GM19023 (cell line): Measurements from ENCODE around the gene PHIP.

Experiments used
- ATAC-seq: cut with Tn5 transposase; IDR thresholded peaks from one replicate; pipeline ENCODE4 v1.9.1; 2021; ENCODE audit warnings: mild to moderate bottlenecking, moderate library complexity; ENCODE audit not compliant: unreplicated experiment

The PHIP gene

GRCh38 chr6:79071547-79071946, 6.5 kb downstream of the PHIP start:
- ATAC-seq = no peak

- ATAC-seq = peak; percentile 70
These were observed 7.7 kb downstream of the PHIP start for GRCh38 chr6:79070206-79070825.

GRCh38 chr6:79066828-79067227, 11.2 kb downstream of the PHIP start:
- no peak for ATAC-seq

GRCh38 chr6:79066330-79066729, 11.7 kb downstream of the PHIP start:
- ATAC-seq = no peak

DNA sequence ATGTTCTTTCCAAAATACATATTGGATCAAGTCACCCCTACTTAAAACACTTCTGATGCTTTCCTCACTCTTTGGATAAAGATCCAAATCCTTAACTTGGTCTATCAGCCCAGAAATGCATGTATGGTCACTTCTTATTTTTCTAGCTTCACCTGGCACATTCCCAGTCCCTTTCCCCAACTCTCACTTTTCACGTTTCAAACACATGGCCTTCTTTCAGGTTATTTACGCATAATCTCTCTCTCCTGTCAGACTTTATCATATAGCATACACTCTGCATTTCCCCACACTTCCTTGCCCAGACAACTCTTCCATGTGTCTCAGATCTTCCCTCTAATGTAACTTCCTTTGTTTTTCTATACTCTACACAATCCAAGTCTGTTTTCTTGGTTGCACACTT, 12.8 kb downstream of the PHIP start:
- ATAC-seq = no peak

DNA sequence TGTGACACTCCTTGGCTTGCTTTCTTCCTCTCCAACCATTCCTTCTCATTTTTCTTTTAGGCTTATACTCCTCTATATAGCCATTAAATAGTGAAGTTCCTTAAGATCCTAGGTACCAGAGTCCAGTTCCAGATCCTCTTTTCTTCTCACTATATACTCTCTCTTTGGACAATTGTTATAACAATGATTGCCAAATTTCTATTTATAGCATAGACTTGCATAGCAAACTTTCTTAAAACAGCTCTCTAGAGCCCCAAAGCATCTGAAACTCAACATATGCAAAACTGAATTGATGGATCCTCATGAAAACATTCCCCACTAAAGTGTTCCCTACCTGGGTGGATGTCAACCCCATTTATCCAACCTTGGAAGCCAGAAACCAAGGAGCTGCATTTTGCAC, 13.4 kb downstream of the PHIP start:
- ATAC-seq = no peak

- ATAC-seq = no peak
These were observed 15.3 kb downstream of the PHIP start for GRCh38 chr6:79062708-79063107.

- ATAC-seq = no peak
These were observed 20.3 kb downstream of the PHIP start for GRCh38 chr6:79057746-79058145.

- no peak for ATAC-seq
These were observed 21.8 kb downstream of the PHIP start for GRCh38 chr6:79056226-79056625.

DNA sequence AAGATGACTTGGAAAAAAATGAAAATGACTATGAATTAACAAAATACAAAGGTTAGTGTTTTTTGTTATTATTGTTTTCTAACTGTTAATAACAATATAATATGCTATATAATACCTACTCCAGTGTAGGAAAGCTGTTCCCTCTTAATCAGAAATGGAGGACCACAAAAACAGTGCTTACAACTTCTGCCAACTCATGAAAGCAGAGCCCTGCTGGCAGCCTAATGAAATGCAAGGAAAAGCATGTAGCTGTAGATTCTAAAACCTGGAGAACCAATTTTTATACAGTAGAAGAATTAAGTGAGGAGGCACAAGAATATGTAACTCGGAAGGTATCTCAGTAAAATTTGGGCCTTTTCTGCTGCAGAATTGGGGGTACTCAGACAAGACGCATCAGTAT, 29.4 kb downstream of the PHIP start:
- no peak for ATAC-seq

- no peak for ATAC-seq
These were observed 31.0 kb downstream of the PHIP start for GRCh38 chr6:79047072-79047471.

DNA sequence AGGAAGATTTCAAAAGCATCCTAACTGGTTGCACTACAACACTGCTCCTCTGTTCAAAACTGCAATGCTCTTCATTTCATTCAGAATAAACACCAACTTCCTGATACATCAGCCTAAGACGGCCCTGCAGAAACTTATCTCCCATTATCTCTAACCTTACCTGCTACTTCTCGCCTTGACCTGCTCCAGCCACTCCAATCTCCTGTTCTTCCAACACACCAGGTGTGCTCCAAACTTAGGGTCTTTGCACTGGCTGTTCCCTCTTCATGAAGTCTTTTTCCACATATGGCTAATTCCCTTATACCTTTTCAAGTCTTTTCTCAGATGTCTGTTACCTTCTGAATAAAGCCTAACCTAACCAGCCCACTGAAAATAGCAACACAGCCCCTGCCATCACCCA, 32.1 kb downstream of the PHIP start:
- ATAC-seq = no peak

DNA sequence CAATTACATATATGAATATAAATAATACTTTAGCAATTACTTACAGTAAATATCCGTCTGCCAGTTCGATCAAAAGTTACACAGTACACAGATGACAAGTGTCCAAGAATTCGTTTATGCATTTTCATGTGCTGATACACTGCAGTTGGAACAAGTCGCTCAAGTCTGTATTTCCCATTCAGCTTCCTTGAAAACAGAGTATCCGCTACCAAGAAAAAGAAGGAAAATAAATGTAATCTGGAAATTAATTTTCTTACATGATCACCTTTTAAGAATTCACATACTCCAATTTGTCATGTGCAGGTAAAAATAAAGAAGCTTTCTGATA, 35.3 kb downstream of the PHIP start:
- ATAC-seq = peak; percentile 18

DNA sequence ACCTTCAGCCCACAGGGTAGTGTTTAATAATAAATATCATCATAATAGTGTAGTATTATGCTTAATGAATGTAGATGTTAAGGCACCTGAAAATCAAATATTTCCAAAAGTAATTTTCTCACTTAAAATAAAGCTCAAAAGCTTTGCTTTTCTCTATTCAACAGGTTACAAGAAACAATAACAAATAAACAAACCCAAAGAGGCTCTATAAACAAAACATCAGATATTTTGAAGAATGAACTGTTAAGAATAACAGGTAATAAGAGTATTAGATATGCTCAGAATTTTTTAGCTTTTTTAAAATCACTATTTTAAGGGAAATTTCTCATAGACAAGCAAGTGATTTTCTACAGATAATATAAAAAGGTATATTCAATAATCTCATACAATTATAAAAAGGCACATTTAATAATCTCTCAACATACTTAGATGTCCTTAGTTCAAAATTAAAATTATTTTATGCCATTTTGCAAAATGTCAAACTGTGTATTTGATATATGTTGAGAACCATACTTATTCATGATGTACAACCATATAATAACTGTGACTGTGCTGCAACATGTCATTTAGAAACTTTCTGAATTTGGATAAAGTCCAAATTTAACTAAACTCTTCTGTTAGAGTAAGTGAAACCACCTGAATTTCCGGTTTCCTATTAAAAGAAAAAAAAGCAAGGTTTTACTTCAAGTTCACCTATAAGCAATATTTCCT, 35.8 kb downstream of the PHIP start:
- ATAC-seq = peak; percentile 58

- ATAC-seq = peak; percentile 65
These were observed 38.0 kb downstream of the PHIP start for GRCh38 chr6:79040083-79040482.

GRCh38 chr6:79038061-79038460, 40.0 kb downstream of the PHIP start:
- ATAC-seq = no peak

DNA sequence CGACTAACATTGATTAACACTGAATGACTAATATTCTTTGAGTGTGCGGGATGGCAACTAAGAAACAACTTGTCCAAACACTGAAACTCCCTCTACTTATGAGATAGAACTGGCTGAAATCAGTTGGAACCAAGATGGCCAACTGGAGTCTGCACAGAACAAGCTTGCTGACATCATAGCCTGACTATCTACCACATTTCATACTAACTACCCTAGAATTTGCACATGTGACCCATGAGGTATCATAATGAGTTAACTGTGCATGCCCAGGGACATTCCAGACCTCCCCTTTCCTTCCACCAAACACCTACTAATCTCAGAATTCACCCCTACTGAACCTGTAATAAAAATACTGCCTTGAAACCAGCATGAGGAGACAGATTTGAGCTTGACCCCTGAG, 43.2 kb downstream of the PHIP start:
- peak; percentile 61 for ATAC-seq

DNA sequence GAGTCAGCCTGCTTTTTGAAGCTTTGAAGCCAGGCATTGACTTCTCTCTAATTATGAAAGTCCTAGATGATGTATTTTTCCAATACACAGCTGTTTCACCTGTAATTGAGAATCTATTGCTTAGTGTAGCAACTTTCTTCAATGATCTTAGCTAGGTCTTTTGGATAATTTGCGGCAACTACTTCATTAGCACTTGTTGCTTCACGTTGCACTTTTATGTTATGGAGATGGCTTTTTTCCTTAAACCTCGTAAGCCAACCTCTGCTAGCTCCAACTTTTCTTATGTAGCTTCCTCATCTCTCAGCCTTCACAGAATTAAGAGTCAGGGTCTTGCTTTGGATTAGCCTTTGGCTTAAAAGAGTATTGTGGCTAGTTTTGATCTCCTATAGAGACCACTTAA, 44.8 kb downstream of the PHIP start:
- no peak for ATAC-seq

DNA sequence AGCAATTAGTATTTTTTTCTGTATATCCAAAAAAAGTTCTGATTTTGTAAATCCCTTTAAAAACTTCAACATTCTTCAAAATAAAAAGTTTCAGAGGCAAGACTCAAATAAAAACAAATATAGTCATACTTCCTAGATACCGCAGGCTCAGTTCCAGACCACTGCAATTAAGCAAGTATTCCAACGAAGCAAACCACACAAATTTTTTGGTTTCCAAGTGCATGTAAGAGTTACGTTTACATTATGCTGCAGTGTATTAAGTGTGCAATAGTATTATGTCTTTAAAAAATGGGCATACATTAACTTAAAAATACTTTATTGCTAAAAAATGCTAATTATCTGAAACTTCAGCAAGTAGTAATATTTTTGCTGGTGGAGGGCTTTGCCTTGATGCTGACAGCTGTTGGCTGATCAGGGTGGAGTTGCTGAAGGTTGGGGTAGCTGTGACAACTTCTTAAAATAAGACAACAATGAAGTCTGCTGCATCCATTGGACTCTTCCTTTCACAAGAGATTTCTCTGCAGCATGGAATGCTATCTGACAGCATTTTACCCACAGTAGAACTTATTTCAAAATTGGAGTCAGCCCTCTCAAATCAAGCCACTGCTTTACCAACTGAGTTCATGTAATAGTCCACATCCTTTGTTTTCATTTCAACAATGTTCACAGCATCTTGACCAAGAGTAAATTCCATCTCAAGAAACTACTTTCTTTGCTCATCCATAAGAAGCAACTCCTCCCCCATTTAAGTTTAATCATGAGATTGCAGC, 46.0 kb downstream of the PHIP start:
- no peak for ATAC-seq

DNA sequence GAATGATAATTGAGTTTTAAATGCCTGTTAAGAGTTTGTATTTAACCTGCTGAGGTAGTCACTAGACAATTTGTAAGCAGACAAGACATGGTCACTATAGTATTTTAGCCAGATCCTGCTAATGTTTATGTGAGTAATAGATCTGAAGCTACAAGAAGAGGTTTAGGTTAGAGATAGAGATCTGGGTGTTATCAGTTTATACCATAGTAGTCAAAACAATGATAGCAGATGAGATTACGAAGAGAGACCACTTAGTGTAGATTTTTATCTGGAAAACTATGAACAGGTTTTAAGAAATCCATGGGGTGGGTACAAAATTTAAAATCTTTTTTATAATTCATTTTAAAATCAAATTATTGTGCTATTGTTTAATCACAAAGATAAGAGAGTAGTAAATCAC, 47.5 kb downstream of the PHIP start:
- ATAC-seq = no peak

- no peak for ATAC-seq
These were observed 48.0 kb downstream of the PHIP start for GRCh38 chr6:79030023-79030422.

- ATAC-seq = no peak
These were observed 49.3 kb downstream of the PHIP start for GRCh38 chr6:79028641-79029314.
